ENCODE measurements around the gene GATB. TPM values are rescaled to one million over a fixed set of nuclear protein-coding genes. Genes with fewer than 3 reads are reported as not detected.

GATB gene
- total and polyA plus RNA-seq, 2 donors (not counting 1 experiment from before 2014, with no cell fraction given): 11.6 to 19.2 TPM

GRCh38 chr4:151721466-151721865 is 39.3 kb downstream of the GATB start:
- Histone ChIP-seq H2AFZ (ENCODE audit: insufficient read depth, low read depth, low read length, poor library complexity, severe bottlenecking) (no peak overlapping the region), H3K9ac (ENCODE audit: low read length) (no peak overlapping the region), H3K4me1 (ENCODE audit: control insufficient read depth in 2 of 2, insufficient read depth in 2 of 2, low read length in 2 of 2) (peaks cover 0 to 7% of the 10 kb centered on the region in 2 donors), H3K36me3 (replicated peaks in 1 of 2; ENCODE audit: control extremely low read depth in 1 of 2, control insufficient read depth in 1 of 2, extremely low read depth in 1 of 2, insufficient read depth in 2 of 2, low read length in 1 of 2) (peaks cover 0 to 24% of the 10 kb centered on the region in 2 experiments), H3K79me2 (ENCODE audit: control insufficient read depth, insufficient read depth, low read length) (no peaks in the 10 kb centered on the region), H3K4me2 (replicated peaks; ENCODE audit: low read depth, low read length, poor library complexity, severe bottlenecking) (no peak overlapping the region), H4K20me1 (ENCODE audit: control insufficient read depth, insufficient read depth, low read length, poor library complexity, severe bottlenecking) (no peaks in the 10 kb centered on the region), H3K27me3 (replicated peaks in 1 of 4; ENCODE audit: control extremely low read depth in 1 of 4, control insufficient read depth in 3 of 4, insufficient read depth in 4 of 4, low read length in 3 of 4) (no peaks in the 10 kb centered on the region), H3K27ac (ENCODE audit: low read length in 2 of 2) (no peak overlapping the region), H3K4me3 (ENCODE audit: control extremely low read depth in 1 of 5, extremely low read depth in 1 of 5, insufficient read depth in 1 of 5, low read depth in 2 of 5, low read length in 4 of 5) (no peak overlapping the region), H3K9me3 (ENCODE audit: control extremely low read depth in 1 of 3, control insufficient read depth in 2 of 3, insufficient read depth in 1 of 3, low read length in 2 of 3) (no peaks in the 10 kb centered on the region)
- whole genome bisulfite sequencing (ENCODE audit: insufficient coverage): 80% methylated on average over 6 of the region's 7 CpGs
- TF ChIP-seq CTCF (IDR thresholded peaks at IDR 0.05): no peak
- no peak for TF ChIP-seq EZH2 (IDR thresholded peaks at IDR 0.05; ENCODE audit: borderline replicate concordance, insufficient read depth, low read depth, low read length, poor library complexity, severe bottlenecking)
- Mint-ChIP-seq H3K4me1 (peaks cover 5% of the 10 kb centered on the region), H3K27me3 (no peaks in the 10 kb centered on the region), H3K9me3 (ENCODE audit: insufficient read depth) (no peaks in the 10 kb centered on the region), H3K27ac (no peak overlapping the region), H3K4me3 (no peak overlapping the region)
- intact Hi-C loops (cut with micrococcal nuclease): no loop called here
- ChIA-PET POLR2A (no interaction called here), CTCF (interaction anchor here (0.6 kb wide), 1 partner anchor 60 kb away, joined by 3 read pairs; no protein-coding TSS in a partner anchor)
- no peak for DNase-seq
- ATAC-seq (ENCODE audit: low read depth): no peak

- 97% methylated on average over 8 of the region's 8 CpGs for WGBS (ENCODE audit: insufficient coverage)
- no peak overlapping the region for H3K27ac ChIP-seq (ENCODE audit: low read length in 2 of 2)
- no peak overlapping the region for H3K4me2 ChIP-seq (replicated peaks; ENCODE audit: low read depth, low read length, poor library complexity, severe bottlenecking)
- TF ChIP-seq CTCF (IDR thresholded peaks at IDR 0.05) (no peak), EZH2 (IDR thresholded peaks at IDR 0.05; ENCODE audit: borderline replicate concordance, insufficient read depth, low read depth, low read length, poor library complexity, severe bottlenecking) (no peak)
- peaks cover 0 to 7% of the 10 kb centered on the region in 2 donors for H3K4me1 ChIP-seq (ENCODE audit: control insufficient read depth in 2 of 2, insufficient read depth in 2 of 2, low read length in 2 of 2)
- no peak overlapping the region for H3K27ac Mint-ChIP-seq
- peaks cover 0 to 27% of the 10 kb centered on the region in 2 experiments for H3K36me3 ChIP-seq (replicated peaks in 1 of 2; ENCODE audit: control extremely low read depth in 1 of 2, control insufficient read depth in 1 of 2, extremely low read depth in 1 of 2, insufficient read depth in 2 of 2, low read length in 1 of 2)
- no peak overlapping the region for H2AFZ ChIP-seq (ENCODE audit: insufficient read depth, low read depth, low read length, poor library complexity, severe bottlenecking)
- ChIA-PET POLR2A (no interaction called here), CTCF (no interaction called here)
- H3K4me3 ChIP-seq (ENCODE audit: control extremely low read depth in 1 of 5, extremely low read depth in 1 of 5, insufficient read depth in 1 of 5, low read depth in 2 of 5, low read length in 4 of 5): no peak overlapping the region
- H3K4me3 Mint-ChIP-seq: no peak overlapping the region
- intact Hi-C loops (cut with micrococcal nuclease): no loop called here
- H3K4me1 Mint-ChIP-seq: peaks cover 5% of the 10 kb centered on the region
- H3K9me3 Mint-ChIP-seq (ENCODE audit: insufficient read depth): no peaks in the 10 kb centered on the region
- H3K79me2 ChIP-seq (ENCODE audit: control insufficient read depth, insufficient read depth, low read length): no peaks in the 10 kb centered on the region
- no peaks in the 10 kb centered on the region for H3K9me3 ChIP-seq (ENCODE audit: control extremely low read depth in 1 of 3, control insufficient read depth in 2 of 3, insufficient read depth in 1 of 3, low read length in 2 of 3)
- H3K27me3 ChIP-seq (replicated peaks in 1 of 4; ENCODE audit: control extremely low read depth in 1 of 4, control insufficient read depth in 3 of 4, insufficient read depth in 4 of 4, low read length in 3 of 4): no peaks in the 10 kb centered on the region
- H3K27me3 Mint-ChIP-seq: no peaks in the 10 kb centered on the region
- DNase-seq: no peak
- ATAC-seq (ENCODE audit: low read depth): no peak
- no peaks in the 10 kb centered on the region for H4K20me1 ChIP-seq (ENCODE audit: control insufficient read depth, insufficient read depth, low read length, poor library complexity, severe bottlenecking)
- no peak overlapping the region for H3K9ac ChIP-seq (ENCODE audit: low read length)
These were observed 40.9 kb downstream of the GATB start for GRCh38 chr4:151719956-151720334.
